GM12878 (cell line): ENCODE measurements around the gene CSTB. TPM values are rescaled to one million over a fixed set of nuclear protein-coding genes. Genes with fewer than 3 reads are reported as not detected.

Experiments used
- ATAC-seq: fragments of 200-7000 bp; cut with Tn5 transposase; 3 replicates; pipeline ENCODE4 v1.9.1; 2020; ENCODE audit warnings: mild to moderate bottlenecking, moderate library complexity
- BruUV-seq: library from RNA; stranded (reverse); fragments of 400-500 nt; replicated peaks from 2 replicates; lab custom pipeline; 2021; lab: Mats Ljungman, UMichigan
- CTCF ChIA-PET: fragments of 300-600 bp; sonication (Branson Sonifier 250); formaldehyde crosslinking; extraction: SDS; loops from one replicate; lab custom pipeline; 2021; ENCODE audit warnings: inconsistent platforms; lab: Yijun Ruan, JAX
- POLR2A ChIA-PET: fragments of 350-600 bp; formaldehyde crosslinking; extraction: SDS; loops from one replicate; lab custom pipeline; 2021; ENCODE audit warnings: inconsistent platforms; lab: Charles Lee
- RAD21 ChIA-PET: fragments of 300-600 bp; sonication (Branson Sonifier 250); formaldehyde crosslinking; loops from one replicate; lab custom pipeline; 2023; ENCODE audit warnings: antibody characterized with exemption; ENCODE audit not compliant: unreplicated experiment; lab: Charles Lee
- SMC1A ChIA-PET: fragments of 300-600 bp; sonication (Branson Sonifier 250); formaldehyde crosslinking; loops from one replicate; lab custom pipeline; 2023; ENCODE audit not compliant: unreplicated experiment, uncharacterized antibody; lab: Charles Lee
- DNase-seq: peaks from one replicate; pipeline ENCODE4 v3.0.0-alpha.2; 2011; ENCODE audit warnings: low read depth, low spot score
- FAIRE-seq: peaks from 3 replicates; lab custom pipeline; 2011; peaks lifted over from hg19 to GRCh38; lab: Jason Lieb, UNC
- H2AFZ ChIP-seq: 2 replicates; pipeline ENCODE4 v1.6.0; 2011; ENCODE audit warnings: low read depth, low read length, control low read depth; ENCODE audit not compliant: control insufficient read depth
- H3K27ac ChIP-seq: 2 replicates; pipeline ENCODE4 v1.5.1; 2011; ENCODE audit warnings: control low read depth; ENCODE audit not compliant: control insufficient read depth, insufficient read depth
- H3K27me3 ChIP-seq, 2 experiments: replicated peaks in 1 of 2; 2 replicates each; pipeline versions ENCODE4 v1.6.0 to v1.6.1; 2011; ENCODE audit warnings: low read length in 1 of 2; ENCODE audit not compliant: control insufficient read depth in 2 of 2, insufficient read depth in 2 of 2
- H3K36me3 ChIP-seq, 2 experiments: 2 replicates each; pipeline ENCODE4 v1.5.1; 2011; ENCODE audit warnings: low read length in 1 of 2; ENCODE audit not compliant: control insufficient read depth in 2 of 2, insufficient read depth in 2 of 2
- H3K4me1 ChIP-seq: 2 replicates; pipeline ENCODE4 v1.6.1; 2011; ENCODE audit warnings: mild to moderate bottlenecking, low read length, moderate library complexity, mixed read lengths; ENCODE audit not compliant: control insufficient read depth, insufficient read depth
- H3K4me2 ChIP-seq: 2 replicates; pipeline ENCODE4 v1.6.0; 2011; ENCODE audit warnings: control low read depth; ENCODE audit not compliant: control insufficient read depth, insufficient read depth
- H3K4me3 ChIP-seq: fragments of 200-600 bp; sonication (generic); 2 replicates; pipeline ENCODE4 v1.5.1; 2016
- H3K79me2 ChIP-seq: 2 replicates; pipeline ENCODE4 v1.6.0; 2011; ENCODE audit warnings: low read length; ENCODE audit not compliant: control insufficient read depth, insufficient read depth
- H3K9ac ChIP-seq: 2 replicates; pipeline ENCODE4 v1.8.0; 2011; ENCODE audit warnings: low read length, control low read depth, mixed read lengths; ENCODE audit not compliant: control insufficient read depth, insufficient read depth
- H3K9me3 ChIP-seq: replicated peaks from 3 replicates; pipeline ENCODE4 v1.5.1; 2011; ENCODE audit warnings: mild to moderate bottlenecking, low read length; ENCODE audit not compliant: control insufficient read depth, insufficient read depth
- H4K20me1 ChIP-seq: 2 replicates; pipeline ENCODE4 v1.6.0; 2011; ENCODE audit not compliant: control insufficient read depth, insufficient read depth
- KDM1A ChIP-seq: fragments of 200-600 bp; sonication (generic); IDR thresholded peaks from 2 replicates; pipeline ENCODE4 v1.6.1; 2016; ENCODE audit warnings: borderline replicate concordance
- MLLT1 ChIP-seq: fragments of 450-650 bp; IDR thresholded peaks from 2 replicates; pipeline ENCODE4 v1.6.1; 2016; ENCODE audit warnings: mild to moderate bottlenecking
- POLR2AphosphoS5 ChIP-seq: IDR thresholded peaks from 2 replicates; pipeline ENCODE4 v1.6.1; 2011; ENCODE audit warnings: mild to moderate bottlenecking, low read length, inconsistent platforms
- STAT1 ChIP-seq: fragments of 450-650 bp; conservative IDR thresholded peaks from 2 replicates; pipeline ENCODE4 v1.6.1; 2014; ENCODE audit warnings: antibody characterized with exemption, mild to moderate bottlenecking
- WGBS: methylation state at CpG from one replicate; pipeline ENCODE4 v1.1.6; 2016; ENCODE audit warnings: low lambda C conversion rate; ENCODE audit not compliant: insufficient replicate concordance, insufficient coverage; ENCODE audit errors: missing lambda C conversion rate; 5-methylcytosine and 5-hydroxymethylcytosine counted together
- in situ Hi-C: fragments of 300-500 bp; cut with MboI; formaldehyde crosslinking; loops from 9 replicates; pipeline ENCODE4 v1.14.3; 2018; ENCODE audit warnings: mixed read lengths
- intact Hi-C: fragments of 100-400 bp; cut with micrococcal nuclease; formaldehyde crosslinking; loops from one replicate; pipeline ENCODE4 v1.14.2; 2022; ENCODE audit not compliant: unreplicated experiment
- polyA plus RNA-seq, 11 experiments: library from polyadenylated mRNA; depleted of rRNA in 4 of 11; unstranded in 6 of 11; stranded (reverse) in 5 of 11; fragments of >200 nt; fragmentation: Nextera tagmentation in 4 of 11; fragmentation: Illumina TruSeq in 1 of 11; extraction: Ambion mirVana in 4 of 11; extraction: Trizol in 1 of 11; gene quantifications; 1 replicate in 1 of 11; 2 replicates in 10 of 11; pipeline versions ENCODE4 v1.2.1 to v1.2.3, GENCODE V29; 2011 to 2016; ENCODE audit warnings: inconsistent platforms in 2 of 11, missing spikeins in 2 of 11, low read depth in 1 of 11
- total RNA-seq, 4 experiments: library from RNA; depleted of rRNA in 3 of 4; stranded (reverse); fragments of >200 nt in 3 of 4; fragmentation: Illumina TruSeq in 1 of 4; extraction: Trizol in 1 of 4; gene quantifications; 2 replicates each; pipeline versions ENCODE4 v1.2.1 to v1.2.3, GENCODE V29; 2013 to 2021

Gene CSTB
- total and polyA plus RNA-seq, 10 of the 15 experiments (the other 5 are each of a cell fraction or from before 2014, with no cell fraction given), result 12.5 to 82.7 (median 41.9) TPM

- Histone ChIP-seq H3K9me3 (no peaks in the 10 kb centered on the region), H3K79me2 (peaks cover 2% of the 10 kb centered on the region), H4K20me1 (no peaks in the 10 kb centered on the region), H3K27ac (no peak overlapping the region), H3K27me3 (no peaks in the 10 kb centered on the region)
- no peak for DNase-seq
- in situ Hi-C loops, result no loop called here
- RAD21 ChIA-PET, result no interaction called here
- no peak for FAIRE-seq
- TF ChIP-seq MLLT1 (0 out of 2 replicates have a peak, but pooled peaks have one; percentile 22), STAT1 (no peak)
- TF ChIP-seq, all 136 proteins: peak for 1
- peaks cover 25 to 64% of the 10 kb centered on the region in 2 experiments for H3K36me3 ChIP-seq
- no peak overlapping the region for H3K9ac ChIP-seq
- no peak for ATAC-seq
- no peak overlapping the region for H3K4me3 ChIP-seq
- H2AFZ ChIP-seq, result no peak overlapping the region
- POLR2A ChIA-PET, result no interaction called here
- intact Hi-C loops, result no loop called here
- SMC1A ChIA-PET, result no interaction called here
- peaks cover 21% of the 10 kb centered on the region for H3K4me1 ChIP-seq
- 98% methylated on average over 42 of the region's 42 CpGs for WGBS
- BruUV-seq, result no TSS peak
- no peak overlapping the region for H3K4me2 ChIP-seq
- CTCF ChIA-PET, result interaction anchor here (1.0 kb wide), 1 partner anchor 11 kb away, joined by 4 read pairs; no protein-coding TSS in a partner anchor
These were observed 25.1 kb upstream of the CSTB start for GRCh38 chr21:43801006-43801783.

DNA sequence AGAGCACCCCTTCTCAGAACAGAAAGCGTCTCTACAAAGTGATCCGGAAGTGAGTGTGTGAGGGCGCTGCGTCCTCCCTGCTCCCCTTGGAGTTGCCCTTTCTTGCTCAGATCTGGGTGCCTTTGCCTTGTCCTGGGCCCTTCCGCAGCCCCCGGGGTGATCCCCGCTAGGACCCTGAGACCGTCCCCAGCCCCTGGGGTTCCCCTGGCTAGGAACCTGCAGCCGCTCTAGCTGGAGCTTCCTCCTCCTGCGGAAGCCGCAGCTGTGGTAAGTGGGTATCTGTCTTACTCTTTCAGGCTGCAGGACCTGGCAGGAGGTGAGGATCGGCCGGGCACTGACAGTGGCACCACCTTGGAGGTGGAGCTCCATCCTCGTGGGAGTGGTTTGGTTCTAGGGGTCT, 24.5 kb upstream of the CSTB start:
- Histone ChIP-seq H3K9ac (no peak overlapping the region), H3K4me1 (peaks cover 16% of the 10 kb centered on the region), H3K4me2 (no peak overlapping the region), H3K36me3 (peaks cover 28 to 67% of the 10 kb centered on the region in 2 experiments), H2AFZ (no peak overlapping the region), H3K9me3 (no peaks in the 10 kb centered on the region), H3K27ac (no peak overlapping the region), H4K20me1 (no peaks in the 10 kb centered on the region), H3K79me2 (no peaks in the 10 kb centered on the region; the same call in 1 of the 2 replicates), H3K27me3 (no peaks in the 10 kb centered on the region), H3K4me3 (no peak overlapping the region)
- CTCF ChIA-PET, result interaction anchor here (1.0 kb wide), 1 partner anchor 10 kb away, joined by 4 read pairs; no protein-coding TSS in a partner anchor
- 96% methylated on average over 11 of the region's 14 CpGs for WGBS
- in situ Hi-C loops, result no loop called here
- ATAC-seq (no peak), DNase-seq (no peak), FAIRE-seq (no peak)
- TF ChIP-seq KDM1A (no peak), POLR2AphosphoS5 (0 out of 2 replicates have a peak, but pooled peaks have one; percentile 22)
- BruUV-seq, result no TSS peak
- RAD21 ChIA-PET, result no interaction called here
- intact Hi-C loops, result no loop called here
- POLR2A ChIA-PET, result no interaction called here
- SMC1A ChIA-PET, result no interaction called here
